IMR-90 (cell line): Measurements from ENCODE around the gene ADCY9. TPM values are rescaled to one million over a fixed set of nuclear protein-coding genes. Genes with fewer than 3 reads are reported as not detected.

Experiments used
- ATAC-seq: fragments of 200-7000 bp; cut with Tn5 transposase; 2 replicates; pipeline ENCODE4 v1.9.1; 2020; ENCODE audit warnings: low read depth, mild to moderate bottlenecking, moderate library complexity
- BruUV-seq: library from RNA; stranded (reverse); fragments of 400-500 nt; replicated peaks from 2 replicates; lab custom pipeline; 2021; lab: Mats Ljungman, UMichigan
- CTCF ChIA-PET: fragments of 300-600 bp; formaldehyde crosslinking; extraction: SDS; loops from one replicate; lab custom pipeline; 2021; ENCODE audit warnings: antibody characterized with exemption; lab: Yijun Ruan, JAX
- POLR2A ChIA-PET: fragments of 300-600 bp; sonication (Branson Sonifier 250); formaldehyde crosslinking; loops from one replicate; lab custom pipeline; 2022; ENCODE audit warnings: antibody characterized with exemption; ENCODE audit not compliant: unreplicated experiment; lab: Charles Lee
- DNase-seq: peaks from one replicate; pipeline ENCODE4 v3.0.0; 2013
- H2AFZ ChIP-seq: replicated peaks from 2 replicates; pipeline ENCODE3; 2013; ENCODE audit warnings: low read length, mild to moderate bottlenecking; ENCODE audit not compliant: poor library complexity
- H2AK5ac ChIP-seq: 2 replicates; pipeline ENCODE4 v1.6.1; 2013; ENCODE audit warnings: low read depth, low read length, inconsistent platforms
- H2AK9ac ChIP-seq: replicated peaks from 2 replicates; pipeline ENCODE3; 2013; ENCODE audit warnings: mild to moderate bottlenecking, low read depth, low read length, moderate library complexity; ENCODE audit not compliant: poor library complexity
- H2BK120ac ChIP-seq: 2 replicates; pipeline ENCODE4 v1.6.1; 2013; ENCODE audit warnings: low read depth, low read length, inconsistent platforms
- H2BK15ac ChIP-seq: 3 replicates; pipeline ENCODE4 v1.6.1; 2013; ENCODE audit warnings: low read depth, low read length, inconsistent platforms
- H2BK20ac ChIP-seq: 2 replicates; pipeline ENCODE4 v1.6.1; 2013; ENCODE audit warnings: low read depth, mild to moderate bottlenecking, inconsistent platforms, low read length, moderate library complexity
- H2BK5ac ChIP-seq: 2 replicates; pipeline ENCODE4 v1.6.1; 2013; ENCODE audit warnings: mild to moderate bottlenecking, low read depth, low read length, inconsistent platforms; ENCODE audit not compliant: poor library complexity, severe bottlenecking
- H3K14ac ChIP-seq: replicated peaks from 2 replicates; pipeline ENCODE4 v1.6.1; 2013; ENCODE audit warnings: low read depth, low read length, inconsistent platforms
- H3K18ac ChIP-seq: 2 replicates; pipeline ENCODE4 v1.6.1; 2013; ENCODE audit warnings: low read depth, low read length, control low read depth
- H3K23ac ChIP-seq: 2 replicates; pipeline ENCODE4 v1.6.1; 2013; ENCODE audit warnings: low read depth, low read length, inconsistent platforms
- H3K27ac ChIP-seq: 2 replicates; pipeline ENCODE4 v1.5.1; 2013; ENCODE audit warnings: mild to moderate bottlenecking, control low read depth, low read length; ENCODE audit not compliant: insufficient read depth
- H3K27me3 ChIP-seq: 2 replicates; pipeline ENCODE4 v1.6.1; 2013; ENCODE audit warnings: low read length; ENCODE audit not compliant: control insufficient read depth, insufficient read depth
- H3K36me3 ChIP-seq: 2 replicates; pipeline ENCODE4 v1.6.1; 2013; ENCODE audit warnings: low read length, mixed read lengths; ENCODE audit not compliant: control insufficient read depth, insufficient read depth
- H3K4ac ChIP-seq: 2 replicates; pipeline ENCODE4 v1.6.1; 2013; ENCODE audit warnings: low read depth, low read length, inconsistent platforms
- H3K4me1 ChIP-seq: 2 replicates; pipeline ENCODE4 v1.6.1; 2013; ENCODE audit warnings: low read length, mixed read lengths; ENCODE audit not compliant: control insufficient read depth, insufficient read depth
- H3K4me2 ChIP-seq: 2 replicates; pipeline ENCODE4 v1.6.1; 2013; ENCODE audit warnings: low read depth, mild to moderate bottlenecking, control low read depth, low read length, moderate library complexity
- H3K4me3 ChIP-seq: 2 replicates; pipeline ENCODE4 v1.5.1; 2013; ENCODE audit warnings: low read depth, mild to moderate bottlenecking, control low read depth, low read length, moderate library complexity; ENCODE audit not compliant: insufficient read depth
- H3K56ac ChIP-seq: 2 replicates; pipeline ENCODE4 v1.6.1; 2013; ENCODE audit warnings: low read length, inconsistent platforms; ENCODE audit not compliant: insufficient read depth; ENCODE audit errors: extremely low read depth
- H3K79me1 ChIP-seq, 2 experiments: 2 replicates each; pipeline ENCODE4 v1.6.1; 2013; ENCODE audit warnings: low read length in 2 of 2, inconsistent platforms in 1 of 2, low read depth in 1 of 2
- H3K9ac ChIP-seq: 2 replicates; pipeline ENCODE4 v1.6.1; 2013; ENCODE audit warnings: low read depth, low read length, control low read depth
- H3K9me1 ChIP-seq: 2 replicates; pipeline ENCODE4 v1.6.1; 2013; ENCODE audit warnings: low read length, inconsistent platforms; ENCODE audit not compliant: insufficient read depth
- H3K9me3 ChIP-seq: 2 replicates; pipeline ENCODE4 v1.6.1; 2013; ENCODE audit warnings: low read length; ENCODE audit not compliant: control insufficient read depth, insufficient read depth
- H4K20me1 ChIP-seq: 2 replicates; pipeline ENCODE4 v1.6.1; 2013; ENCODE audit warnings: low read length, inconsistent platforms; ENCODE audit not compliant: insufficient read depth
- H4K5ac ChIP-seq: 2 replicates; pipeline ENCODE4 v1.6.1; 2013; ENCODE audit warnings: mild to moderate bottlenecking, low read depth, low read length, control low read depth
- H4K8ac ChIP-seq, 2 experiments: 2 replicates each; pipeline ENCODE4 v1.6.1; 2013; ENCODE audit warnings: low read depth in 2 of 2, low read length in 2 of 2, control low read depth in 1 of 2, inconsistent platforms in 1 of 2
- H4K91ac ChIP-seq: 2 replicates; pipeline ENCODE4 v1.6.1; 2013; ENCODE audit warnings: low read depth, low read length, inconsistent platforms; ENCODE audit not compliant: insufficient read depth
- BHLHE40 ChIP-seq: fragments of 150-350 bp; IDR thresholded peaks from 2 replicates; pipeline ENCODE4 v1.6.1; 2016; ENCODE audit warnings: mild to moderate bottlenecking, low read depth, low read length
- ELK1 ChIP-seq: fragments of 150-350 bp; IDR thresholded peaks from 2 replicates; pipeline ENCODE4 v1.6.1; 2016; ENCODE audit warnings: low read depth, mild to moderate bottlenecking, low read length, moderate library complexity, borderline replicate concordance
- MAZ ChIP-seq: IDR thresholded peaks from 2 replicates; pipeline ENCODE4 v1.6.1; 2012; ENCODE audit warnings: low read depth, mild to moderate bottlenecking, low read length, improper control_type of control experiment, moderate library complexity, borderline replicate concordance
- WGBS, 2 experiments: methylation state at CpG; one replicate each; pipeline versions ENCODE4 v1.1.5 to v1.1.7; 2013; ENCODE audit warnings: missing lambda C conversion rate in 2 of 2; ENCODE audit not compliant: insufficient read length in 1 of 2; ENCODE audit errors: extremely low coverage in 2 of 2; 5-methylcytosine and 5-hydroxymethylcytosine counted together
- dilution Hi-C: fragments of 300-500 bp; cut with HindIII; formaldehyde crosslinking; loops from one replicate; pipeline ENCODE4 v1.14.3; 2018; ENCODE audit warnings: low sequenced_read_pairs; ENCODE audit not compliant: unreplicated experiment
- in situ Hi-C: fragments of 300-500 bp; cut with MboI; formaldehyde crosslinking; loops from 3 replicates; pipeline ENCODE4 v1.14.3; 2019; ENCODE audit warnings: low sequenced_read_pairs, inconsistent platforms, mixed read lengths
- intact Hi-C: fragments of 100-400 bp; cut with micrococcal nuclease; formaldehyde crosslinking; loops from 2 replicates; pipeline ENCODE4 v1.10.0; 2022
- polyA plus RNA-seq, 3 experiments: library from polyadenylated mRNA; depleted of rRNA; stranded (reverse); fragments of >200 nt; gene quantifications; 2 replicates each; pipeline ENCODE4 v1.2.3, GENCODE V29; 2012; ENCODE audit warnings: low replicate concordance in 1 of 3
- total RNA-seq: library from RNA; depleted of rRNA; stranded (reverse); fragments of >200 nt; gene quantifications from 2 replicates; pipeline ENCODE4 v1.2.3, GENCODE V29; 2012

Gene ADCY9
- total and polyA plus RNA-seq, 2 of the 4 experiments (the other 2 are of a cell fraction), result 5.4 to 12.5 TPM

GRCh38 chr16:4016005-4016352 is 100.3 kb downstream of the ADCY9 start:
- no peaks in the 10 kb centered on the region for H3K9me3 ChIP-seq
- peak overlapping the region; percentile 48 for H2AK9ac ChIP-seq
- peak overlapping the region; percentile 60 for H2BK20ac ChIP-seq
- H4K91ac ChIP-seq, result peak overlapping the region; percentile 87
- ChIA-PET POLR2A (no interaction called here), CTCF (interaction anchor here (0.6 to 1.0 kb wide), 2 partner anchors 238 to 445 kb away, joined by 3 to 5 read pairs; no protein-coding TSS in a partner anchor)
- H2BK120ac ChIP-seq, result peak overlapping the region; percentile 73
- no peak for ATAC-seq
- no peak overlapping the region for H3K4me2 ChIP-seq
- no peaks in the 10 kb centered on the region for H3K36me3 ChIP-seq
- TF ChIP-seq BHLHE40 (no peak), ELK1 (no peak), MAZ (no peak)
- peak overlapping the region; percentile 26; the same call in 1 of the 2 replicates for H3K27ac ChIP-seq
- H3K23ac ChIP-seq, result peak overlapping the region; percentile 77
- H2AFZ ChIP-seq, result no peak overlapping the region
- peaks cover 21% of the 10 kb centered on the region for H3K9me1 ChIP-seq
- no peak overlapping the region for H2BK5ac ChIP-seq
- no peaks in the 10 kb centered on the region for H3K27me3 ChIP-seq
- WGBS, 2 experiments, result 80% methylated on average over 3 of the region's 3 CpGs; no CpG with 5 or more reads in 1 of the 2 experiments
- H3K4me1 ChIP-seq, result peaks cover 24% of the 10 kb centered on the region
- H3K18ac ChIP-seq, result peak overlapping the region; percentile 71
- no peak overlapping the region for H3K56ac ChIP-seq
- H3K4me3 ChIP-seq, result no peak overlapping the region
- peak overlapping the region; percentile 76 for H2AK5ac ChIP-seq
- H3K9ac ChIP-seq, result no peak overlapping the region
- no peaks in the 10 kb centered on the region for H4K20me1 ChIP-seq
- peak overlapping the region; percentile 81; the same call in 2 of the 3 replicates for H2BK15ac ChIP-seq
- H3K4ac ChIP-seq, result peak overlapping the region; percentile 69
- dilution Hi-C loops (no loop called here), intact Hi-C loops (no loop called here), in situ Hi-C loops (no loop called here)
- peak overlapping the region in 1 of 2 experiments; percentile 56; a peak in 1 of 4 replicates for H4K8ac ChIP-seq
- BruUV-seq, result no TSS peak
- DNase-seq, result no peak
- peak overlapping the region; percentile 85 for H3K14ac ChIP-seq
- H3K79me1 ChIP-seq, result peaks cover 31 to 76% of the 10 kb centered on the region in 2 experiments
- H4K5ac ChIP-seq, result peak overlapping the region; percentile 62; the same call in 1 of the 2 replicates
